HG02798 (cell line): Measurements from ENCODE around the gene FAM163A.
A peak's percentile ranks its signal among the peaks of the same experiment; 100 is the strongest.

Experiments used
- ATAC-seq: cut with Tn5 transposase; IDR thresholded peaks from one replicate; pipeline ENCODE4 v1.9.1; 2021; ENCODE audit warnings: mild to moderate bottlenecking; ENCODE audit not compliant: unreplicated experiment, poor library complexity

The FAM163A gene

DNA sequence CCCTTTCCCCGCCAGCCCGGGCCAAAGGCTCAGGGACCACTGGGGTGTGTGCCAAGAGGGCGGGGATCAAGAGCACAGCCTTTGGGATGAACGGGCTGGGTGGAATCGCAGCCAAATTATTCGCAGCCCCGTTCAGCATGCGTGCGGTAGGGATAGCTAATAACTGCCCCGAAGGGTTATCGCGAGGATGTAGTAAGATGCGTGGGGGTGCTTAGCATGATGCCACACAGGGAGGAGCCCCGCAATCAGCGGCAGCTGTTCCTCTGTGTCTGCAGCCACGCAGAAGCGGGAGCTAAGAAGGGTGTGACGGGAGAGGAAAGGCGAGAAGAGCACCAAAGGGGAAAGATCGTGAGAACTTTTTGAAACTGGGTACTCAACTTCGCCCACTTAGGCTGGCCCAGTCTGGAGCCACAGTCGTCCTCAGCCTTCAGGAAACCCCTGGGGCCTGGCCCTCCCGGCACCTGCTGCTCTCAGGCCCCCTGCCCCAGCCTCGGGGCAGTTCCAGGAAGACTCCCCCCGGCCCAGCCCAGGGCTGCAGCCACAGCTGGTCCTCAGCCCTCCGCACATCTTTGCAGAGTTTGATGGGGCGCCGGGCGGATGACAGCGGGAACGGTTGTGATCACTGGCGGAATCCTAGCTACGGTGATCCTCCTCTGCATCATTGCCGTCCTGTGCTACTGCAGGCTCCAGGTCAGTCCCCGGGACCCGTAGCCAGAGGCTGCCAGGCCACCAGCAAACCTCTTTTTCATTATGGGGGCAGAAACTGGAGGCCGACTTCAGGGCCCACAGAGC is 69.6 kb downstream of the FAM163A start:
- ATAC-seq, result no peak

DNA sequence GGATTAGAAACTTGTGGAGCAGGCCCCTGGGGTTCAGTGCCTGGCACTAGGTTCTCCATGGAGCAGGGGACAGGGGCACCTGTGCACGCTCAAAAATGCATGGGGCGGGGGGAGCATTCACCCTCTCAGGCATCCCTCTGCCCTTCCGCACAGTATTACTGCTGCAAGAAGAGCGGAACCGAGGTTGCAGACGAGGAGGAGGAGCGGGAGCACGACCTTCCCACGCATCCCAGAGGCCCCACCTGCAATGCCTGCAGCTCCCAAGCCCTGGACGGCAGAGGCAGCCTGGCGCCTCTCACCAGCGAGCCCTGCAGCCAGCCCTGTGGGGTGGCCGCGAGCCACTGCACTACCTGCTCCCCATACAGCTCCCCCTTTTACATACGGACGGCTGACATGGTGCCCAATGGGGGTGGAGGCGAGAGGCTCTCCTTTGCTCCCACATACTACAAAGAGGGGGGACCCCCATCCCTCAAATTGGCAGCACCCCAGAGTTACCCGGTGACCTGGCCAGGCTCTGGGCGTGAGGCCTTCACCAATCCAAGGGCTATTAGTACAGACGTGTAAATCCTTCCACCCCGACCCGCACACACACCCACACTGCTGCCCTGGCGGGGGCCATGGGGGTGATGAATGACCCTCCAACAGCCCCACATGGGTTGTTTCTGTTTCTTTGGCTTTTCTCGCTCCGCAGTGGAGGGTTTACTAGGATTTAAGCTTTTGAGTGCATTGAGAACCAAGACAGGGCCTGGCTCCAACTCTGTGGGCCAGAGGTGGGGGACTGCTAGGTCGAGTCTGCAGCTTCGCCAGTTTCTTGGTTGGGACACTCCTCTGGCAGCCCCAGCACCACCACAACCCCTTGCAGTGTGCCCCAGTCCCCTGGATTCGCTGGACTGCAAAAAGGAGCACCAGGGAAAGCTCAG is 70.8 kb downstream of the FAM163A start:
- ATAC-seq, result no peak

DNA sequence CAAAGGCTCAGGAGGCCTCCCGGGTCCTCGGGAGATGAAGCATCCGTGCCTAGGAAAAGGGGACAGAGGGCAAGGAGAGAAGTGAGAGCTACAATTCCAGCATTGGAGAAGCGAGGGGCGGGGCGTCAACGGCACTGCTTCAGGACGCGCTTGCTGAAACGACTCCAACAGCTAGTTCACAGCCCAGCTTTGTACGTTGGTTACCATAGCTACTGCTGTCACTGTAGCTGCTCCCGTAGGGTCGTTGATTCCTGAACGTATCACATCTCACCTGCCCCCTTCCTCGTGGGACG is 71.4 kb downstream of the FAM163A start:
- ATAC-seq, result peak; percentile 22

DNA sequence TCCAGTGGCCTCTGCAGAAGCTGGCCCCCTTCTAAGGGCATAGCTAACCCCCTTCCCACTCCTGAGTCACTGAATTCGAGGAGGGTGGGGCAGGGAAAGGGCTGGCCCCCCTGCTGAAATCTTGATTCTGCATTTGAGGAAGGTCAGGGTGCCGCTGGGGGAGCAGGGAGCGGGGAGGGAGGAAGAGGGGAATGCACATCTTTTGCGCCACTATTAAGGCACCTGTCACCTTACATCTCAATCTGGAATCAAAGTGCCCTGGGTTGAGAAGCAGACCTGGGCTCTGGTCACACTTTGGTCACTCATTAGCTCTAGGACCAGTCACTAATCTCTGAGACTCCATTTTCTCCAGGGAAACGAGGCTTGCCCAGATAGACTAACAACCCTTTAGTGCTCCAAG is 72.5 kb downstream of the FAM163A start:
- no peak for ATAC-seq

DNA sequence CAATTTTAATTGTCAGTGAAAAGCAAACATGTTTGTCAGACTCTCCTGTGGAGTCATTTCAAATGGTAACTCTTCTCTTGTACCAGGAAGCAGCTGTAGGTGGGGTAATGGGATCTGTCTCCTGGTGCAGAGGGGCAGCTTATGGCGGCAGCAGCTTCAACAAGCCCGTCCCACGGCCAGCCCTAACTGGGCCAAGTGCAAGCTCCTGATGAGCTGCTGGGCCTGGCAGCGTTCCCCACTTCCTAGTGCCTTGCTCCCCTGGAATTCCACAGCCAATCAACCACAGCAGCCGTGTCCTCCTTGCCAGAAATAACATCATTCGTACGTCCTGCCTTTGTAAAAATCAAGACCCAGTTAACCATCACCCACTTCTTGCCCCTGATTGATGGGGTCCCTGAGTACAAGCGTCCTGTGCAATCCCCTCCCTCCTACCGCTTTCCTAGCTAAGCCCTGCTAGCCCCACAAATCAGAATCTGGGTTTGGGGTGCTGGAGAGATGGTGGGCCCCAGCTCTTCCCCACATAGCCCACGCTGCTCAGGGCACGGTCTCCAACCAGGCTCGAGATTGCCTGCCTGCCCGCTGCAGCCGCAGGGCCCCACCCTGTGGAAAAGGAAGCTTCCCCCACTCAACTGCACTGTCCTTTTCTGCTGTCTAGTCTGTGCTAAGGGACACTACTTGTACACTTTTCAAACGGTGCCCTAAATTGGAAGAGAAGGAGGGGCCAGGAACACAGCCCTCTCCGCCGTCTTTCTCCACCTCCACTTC is 73.3 kb downstream of the FAM163A start:
- ATAC-seq, result no peak

DNA sequence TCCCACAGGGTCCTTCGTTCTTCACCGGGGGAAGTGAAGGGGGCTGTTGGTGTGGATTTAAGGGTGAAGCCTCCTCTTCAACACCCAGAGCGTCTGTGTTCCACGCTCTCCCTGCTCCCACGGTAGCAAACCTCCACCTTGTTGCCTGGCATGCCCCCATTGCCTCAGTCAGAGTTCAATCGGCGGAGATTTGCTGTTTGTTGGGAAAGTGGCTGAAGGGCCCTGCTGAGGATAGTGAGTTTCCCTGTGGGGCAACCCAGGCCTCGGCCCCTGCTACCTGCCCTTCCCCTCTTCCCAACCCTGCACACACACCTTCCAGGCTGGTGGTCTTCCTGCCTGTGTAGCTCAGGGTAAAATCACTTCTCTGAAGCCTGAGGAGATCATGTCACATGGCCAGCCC is 74.0 kb downstream of the FAM163A start:
- ATAC-seq, result no peak

DNA sequence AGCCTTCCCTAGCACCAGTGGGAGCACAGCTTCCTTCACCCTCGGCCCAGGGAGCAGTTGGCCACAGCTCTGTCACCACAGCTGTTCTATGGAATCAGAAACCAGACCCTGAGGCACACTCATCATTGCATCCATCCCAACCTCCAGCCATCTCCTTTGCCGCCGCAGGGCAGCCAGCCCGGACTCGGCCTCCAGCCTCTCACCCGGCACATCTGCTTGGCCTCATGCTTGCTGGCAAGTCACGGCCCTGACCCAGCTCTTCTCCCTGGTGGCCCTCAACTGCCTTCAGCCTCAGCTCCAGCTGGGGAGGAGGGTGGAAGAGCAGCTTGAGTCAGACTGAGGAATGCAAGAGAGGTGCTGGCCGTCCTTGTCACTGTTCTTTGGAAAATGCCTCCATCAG is 74.7 kb downstream of the FAM163A start:
- ATAC-seq, result no peak

DNA sequence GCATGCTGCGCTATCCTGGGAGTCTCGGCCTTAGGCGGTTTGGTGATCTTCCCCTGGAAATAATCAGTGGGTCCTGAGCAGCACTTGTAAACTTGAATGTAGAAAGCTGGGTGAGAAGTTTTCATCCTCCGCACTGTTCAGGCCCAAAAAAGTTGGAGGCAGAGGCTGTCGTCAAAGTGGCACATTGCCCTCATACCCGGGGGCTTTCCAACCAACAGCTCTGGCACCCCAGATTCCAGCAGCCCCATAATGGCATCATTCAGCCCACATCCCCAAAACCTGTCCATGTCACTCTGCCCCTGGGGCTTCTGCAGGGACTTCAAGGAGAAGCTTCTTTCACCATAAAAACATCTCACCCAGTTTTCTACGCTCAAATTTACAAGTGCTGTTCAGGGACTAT is 75.2 kb downstream of the FAM163A start:
- no peak for ATAC-seq

DNA sequence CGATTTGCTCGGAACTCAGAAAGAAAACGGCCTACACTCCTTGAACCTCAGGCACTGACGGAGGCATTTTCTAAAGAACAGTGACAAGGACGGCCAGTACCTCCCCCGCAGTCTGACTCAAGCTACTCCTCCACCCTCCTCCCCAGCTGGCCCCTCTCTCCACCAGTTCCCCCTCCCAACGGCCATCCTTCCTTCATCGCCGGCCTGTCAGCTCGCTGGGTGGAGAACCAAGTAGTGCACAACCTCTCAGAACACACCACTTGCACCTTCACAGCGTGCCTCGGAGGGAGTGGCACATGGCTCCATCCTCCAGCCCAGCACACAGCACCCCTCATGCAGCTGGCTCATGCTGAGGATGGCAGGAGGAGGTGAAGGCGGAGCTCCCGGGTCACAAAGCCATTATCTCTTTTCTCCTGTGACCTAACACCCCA is 75.7 kb downstream of the FAM163A start:
- ATAC-seq, result no peak

DNA sequence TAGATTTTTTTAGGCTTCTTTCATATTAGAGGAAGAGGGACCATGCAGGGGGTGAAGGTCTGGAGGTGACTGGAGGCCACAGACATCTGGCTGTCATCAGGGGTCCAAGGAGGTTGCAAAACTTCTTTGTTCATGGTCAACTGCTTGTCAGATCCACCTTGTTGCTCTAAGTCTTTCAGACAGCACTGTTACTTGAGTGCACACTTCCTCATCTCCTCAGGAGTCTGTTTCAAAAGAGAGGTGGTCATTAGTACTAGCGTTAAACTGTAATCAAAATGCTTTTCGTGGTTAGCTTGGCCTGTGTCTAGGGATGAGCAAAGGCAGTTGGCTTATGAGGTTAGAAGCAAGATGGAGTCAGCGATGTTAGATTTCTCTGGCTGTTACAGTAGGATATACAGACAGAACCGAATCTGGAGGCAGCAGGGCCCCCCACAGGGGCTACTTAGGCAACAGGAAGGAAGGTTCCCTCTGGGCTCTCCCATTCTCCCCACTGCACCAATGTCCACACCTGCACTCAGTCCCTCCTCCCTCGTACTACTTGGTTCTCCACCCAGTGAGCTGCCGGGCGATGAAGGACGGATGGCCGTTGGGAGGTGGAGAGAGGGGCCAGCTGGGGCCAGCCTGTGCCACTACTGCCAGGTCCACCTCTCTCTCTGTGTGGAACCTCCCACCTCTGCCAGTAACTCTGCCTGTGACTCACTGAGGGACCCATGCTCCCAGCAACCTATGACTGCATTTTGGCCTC is 77.3 kb downstream of the FAM163A start:
- no peak for ATAC-seq

DNA sequence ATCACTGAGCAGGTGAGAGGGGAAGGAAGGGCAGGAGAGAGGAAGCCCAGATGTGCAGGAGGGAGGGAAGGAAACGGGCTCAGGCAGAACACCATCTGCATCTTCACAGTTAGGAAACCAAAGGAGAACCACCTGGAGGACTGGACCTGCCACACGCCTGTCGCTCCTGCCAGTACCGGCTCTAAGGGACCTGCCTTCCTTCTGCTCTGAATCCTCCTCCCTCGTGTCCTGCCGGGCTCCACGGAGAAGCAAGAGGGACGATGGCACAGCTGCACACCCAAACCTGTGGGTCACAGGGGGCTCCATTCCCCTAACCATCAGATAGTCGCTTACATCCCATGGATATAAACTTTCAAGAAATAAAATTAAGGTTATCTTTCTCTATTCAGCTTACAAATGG is 78.4 kb downstream of the FAM163A start:
- ATAC-seq, result no peak

DNA sequence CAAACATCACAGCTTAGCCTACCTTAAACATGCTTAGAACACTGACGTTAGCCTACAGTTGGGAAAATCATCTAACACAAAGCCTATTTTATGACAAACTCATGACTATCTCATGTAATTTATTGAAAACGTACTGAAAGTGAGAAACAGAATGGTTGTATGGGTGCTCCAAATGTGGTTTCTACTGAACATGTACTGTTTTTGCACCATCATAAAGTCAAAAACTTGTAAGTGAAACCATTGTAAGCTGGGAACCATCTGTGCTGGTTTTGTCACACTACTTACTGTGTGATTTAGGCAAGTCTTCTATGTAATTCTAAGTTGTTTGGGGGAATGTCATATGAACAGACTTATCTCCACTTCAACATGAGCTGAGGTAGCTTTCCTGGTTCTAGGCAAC is 79.0 kb downstream of the FAM163A start:
- ATAC-seq, result no peak

DNA sequence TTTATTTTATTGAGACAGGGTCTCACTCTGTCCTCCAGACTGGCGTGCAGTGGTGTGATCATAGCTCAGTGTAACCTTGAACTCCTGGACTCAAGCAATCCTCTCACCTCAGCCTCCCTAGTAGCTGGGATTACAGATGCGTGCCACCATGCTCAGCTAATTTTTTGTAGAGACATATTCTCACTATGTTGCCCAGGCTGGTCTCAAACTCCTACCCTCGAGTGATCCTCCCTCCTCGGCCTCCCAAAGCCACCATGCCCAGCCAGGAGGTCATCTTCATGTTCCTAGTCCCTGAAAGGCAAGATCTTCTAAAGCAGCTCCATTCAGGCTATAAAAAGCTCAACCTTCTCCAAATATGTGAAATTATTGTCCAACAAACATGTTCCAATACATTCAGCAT is 80.6 kb downstream of the FAM163A start:
- ATAC-seq, result no peak

DNA sequence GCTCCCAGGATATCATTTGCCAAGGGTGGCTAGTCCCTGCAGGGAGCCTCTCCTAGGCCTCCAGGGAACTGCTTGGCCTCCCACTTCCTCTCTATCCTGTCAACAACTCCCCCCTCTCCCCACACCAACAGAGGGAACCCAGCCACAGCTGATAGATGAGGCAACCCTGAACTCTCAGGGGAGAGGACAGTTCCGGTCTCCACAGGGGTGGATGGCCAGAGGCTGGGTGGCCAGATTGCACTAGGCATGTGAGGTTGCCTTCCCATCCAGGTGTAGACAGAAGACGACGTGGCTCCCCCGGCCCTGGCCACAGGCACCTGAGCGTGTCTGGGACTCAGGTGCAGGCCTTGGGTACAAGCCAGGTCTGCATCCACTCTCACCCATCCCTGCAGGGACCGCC is 81.2 kb downstream of the FAM163A start:
- ATAC-seq, result no peak

DNA sequence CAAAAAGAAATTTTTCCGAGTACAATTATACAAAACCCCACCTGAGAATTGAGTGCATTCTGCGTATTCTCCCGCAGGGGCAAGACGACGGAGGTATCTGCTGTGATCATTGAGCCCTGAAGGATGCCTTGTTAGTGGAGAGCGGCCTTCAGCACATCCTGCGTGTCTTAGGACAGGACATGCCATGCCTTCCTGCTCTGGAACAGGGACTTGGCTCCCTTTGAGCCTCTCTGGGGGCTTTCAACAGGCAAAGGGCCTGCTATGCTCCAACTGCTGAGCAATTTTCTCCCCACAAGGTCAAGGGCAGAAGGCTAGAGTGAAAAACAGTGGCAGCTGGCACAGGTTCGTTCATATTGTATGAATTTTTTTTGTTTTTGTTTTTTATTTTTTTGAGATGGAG is 82.1 kb downstream of the FAM163A start:
- no peak for ATAC-seq

DNA sequence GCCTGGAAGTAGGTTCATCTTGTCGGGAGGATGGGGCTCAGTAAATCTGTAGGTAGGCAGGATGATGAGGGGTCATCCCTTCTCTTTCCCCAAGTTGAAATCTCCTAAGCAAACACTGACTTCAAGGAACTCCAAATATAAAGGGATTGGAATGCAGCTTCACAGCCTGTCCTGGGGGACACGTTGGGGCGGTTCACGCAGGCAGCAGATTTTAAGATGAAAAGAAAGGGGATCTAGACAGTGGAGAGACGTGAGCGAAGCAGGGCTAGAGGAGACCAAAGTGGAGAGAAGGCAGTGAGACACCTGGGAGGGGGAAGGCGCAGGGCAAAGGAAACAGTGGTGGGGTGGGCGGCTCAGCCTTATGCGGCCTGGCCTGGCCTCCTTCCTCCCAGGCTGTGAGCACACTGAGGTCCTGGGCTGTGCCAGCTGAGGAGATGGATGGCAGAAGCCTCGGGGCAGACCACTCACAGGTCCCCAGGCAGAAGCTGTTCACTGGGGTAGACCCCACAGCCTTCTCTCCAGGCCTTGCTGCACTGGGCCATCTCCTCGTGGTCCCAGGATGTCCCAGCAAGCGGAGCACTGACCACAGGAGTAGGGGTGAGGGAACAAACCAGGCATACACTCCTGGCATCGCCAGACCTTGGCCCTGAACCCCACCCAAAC is 82.8 kb downstream of the FAM163A start:
- ATAC-seq, result no peak

DNA sequence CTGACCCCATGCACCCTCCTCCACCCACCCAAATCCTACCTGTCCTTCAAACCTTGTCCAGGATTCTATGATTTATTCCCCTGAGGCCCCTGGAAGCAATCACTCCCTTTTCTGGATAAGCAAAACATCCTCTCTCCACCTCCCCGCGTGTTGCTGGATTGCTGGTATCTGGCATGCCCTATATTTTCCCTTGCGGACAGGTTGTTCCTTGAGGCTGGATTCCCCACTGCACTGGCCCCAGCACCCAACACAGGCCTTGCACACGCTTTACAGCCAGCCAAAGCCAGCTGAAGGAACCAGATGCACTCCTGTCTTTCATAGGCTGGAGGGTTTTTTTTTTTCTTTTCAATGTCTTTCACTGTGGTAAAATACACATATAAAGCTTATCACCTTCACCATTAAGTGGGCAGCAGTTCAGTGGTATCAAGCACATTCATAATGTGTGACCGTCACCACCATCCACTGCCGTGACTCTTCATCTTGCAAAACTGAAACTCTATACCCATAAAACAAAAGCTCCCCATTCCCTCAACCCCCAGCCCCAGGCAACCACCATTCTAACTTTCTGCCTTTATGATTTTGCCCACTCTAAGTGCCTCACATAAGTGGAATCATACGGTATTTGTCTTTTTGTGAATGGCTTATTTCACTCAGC is 83.7 kb downstream of the FAM163A start:
- no peak for ATAC-seq

DNA sequence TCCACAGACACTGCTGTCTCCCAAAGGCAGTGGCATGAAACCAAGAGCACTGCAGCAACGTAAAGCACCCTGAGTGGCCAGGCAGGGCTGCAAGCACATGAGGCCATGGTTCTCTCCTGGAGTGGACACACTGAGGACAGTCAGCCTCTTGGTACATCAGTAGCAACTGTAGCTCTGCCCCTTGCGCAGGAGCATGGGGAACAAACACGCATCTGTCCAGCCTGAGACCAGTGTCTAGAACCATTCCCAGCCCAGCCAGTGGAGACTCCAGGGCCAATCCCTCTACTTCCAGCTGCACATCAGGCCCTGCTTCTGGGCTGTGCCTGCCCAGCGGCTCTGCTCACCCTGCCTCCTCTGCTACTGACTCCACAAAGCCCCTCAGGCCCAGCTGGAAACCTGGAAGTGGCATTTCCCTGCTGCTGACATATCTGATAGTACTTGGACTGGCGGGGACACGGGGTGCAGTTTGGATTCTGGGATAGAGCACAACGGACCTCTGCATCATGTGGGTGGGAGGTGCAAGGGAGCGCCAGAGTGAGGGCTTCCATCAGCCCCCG is 85.5 kb downstream of the FAM163A start:
- no peak for ATAC-seq

DNA sequence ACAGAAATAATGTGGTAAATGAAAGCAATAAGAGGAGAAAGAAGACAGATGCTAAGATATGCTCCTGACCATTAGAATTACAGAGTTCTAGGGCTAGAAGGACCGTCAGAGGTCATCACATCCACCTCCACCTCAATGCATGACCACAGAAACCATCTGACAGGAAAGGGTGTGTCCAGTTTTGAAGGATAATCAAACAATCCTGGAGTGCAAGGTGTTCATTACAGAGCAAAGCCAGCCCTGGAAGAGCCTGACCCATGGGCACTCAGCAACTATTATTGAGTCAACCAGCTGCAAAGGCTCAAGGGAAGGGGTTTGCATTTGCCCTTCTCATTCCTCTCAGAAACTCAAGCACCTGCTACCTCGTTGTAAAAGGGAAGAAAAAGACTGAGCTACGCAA is 88.1 kb downstream of the FAM163A start:
- no peak for ATAC-seq
